ENCODE data around the gene CRYM. TPM values are rescaled to one million over a fixed set of nuclear protein-coding genes. Genes with fewer than 3 reads are reported as not detected.

CRYM gene
- total and polyA plus RNA-seq, 10 of the 15 experiments (the other 5 are each of a cell fraction or from before 2014, with no cell fraction given): 0.30 to 6.1 (median 3.9) TPM

- TF ChIP-seq KLF5 (IDR thresholded peaks at IDR 0.05; ENCODE audit: partially characterized antibody): no peak
- TF ChIP-seq ZNF24 (IDR thresholded peaks at IDR 0.05): no peak
- no peak for TF ChIP-seq MEF2B (IDR thresholded peaks at IDR 0.05; ENCODE audit: partially characterized antibody, poor library complexity, severe bottlenecking)
- 0 out of 2 replicates have a peak, but pooled peaks have one; percentile 51 for TF ChIP-seq LARP7 (IDR thresholded peaks at IDR 0.05)
- TF ChIP-seq MTA3 (IDR thresholded peaks at IDR 0.05; ENCODE audit: borderline replicate concordance, low read length): no peak
- TF ChIP-seq HDAC6 (IDR thresholded peaks at IDR 0.05; ENCODE audit: unreplicated experiment): no peak
- no peak for TF ChIP-seq BCL11A (IDR thresholded peaks at IDR 0.05; ENCODE audit: low read depth, low read length)
- no peak for TF ChIP-seq EZH2 (IDR thresholded peaks at IDR 0.05; ENCODE audit: borderline replicate concordance, control insufficient read depth, low read depth, low read length)
- TF ChIP-seq FOXM1 (IDR thresholded peaks at IDR 0.05; ENCODE audit: low read depth, low read length): no peak
- no peak for TF ChIP-seq MYB (IDR thresholded peaks at IDR 0.05; ENCODE audit: borderline replicate concordance, low read depth, low read length)
- TF ChIP-seq MXI1 (IDR thresholded peaks at IDR 0.05; ENCODE audit: low read depth, low read length): no peak
- TF ChIP-seq BRCA1 (IDR thresholded peaks at IDR 0.05; ENCODE audit: low read depth, low read length): no peak
- TF ChIP-seq E2F4 (IDR thresholded peaks at IDR 0.05; ENCODE audit: low read depth, low read length): no peak
- TF ChIP-seq SMC3 (IDR thresholded peaks at IDR 0.05; ENCODE audit: borderline replicate concordance, low read length): peak; percentile 52
- no peak for TF ChIP-seq E4F1 (IDR thresholded peaks at IDR 0.05; ENCODE audit: borderline replicate concordance, partially characterized antibody)
- no peak for TF ChIP-seq IRF3 (IDR thresholded peaks at IDR 0.05)
- no peak for TF ChIP-seq WRNIP1 (IDR thresholded peaks at IDR 0.05; ENCODE audit: borderline replicate concordance, low read depth, low read length)
- no peak for TF ChIP-seq EP300 (IDR thresholded peaks at IDR 0.05; ENCODE audit: borderline replicate concordance in 1 of 2, control insufficient read depth in 1 of 2, low read depth in 2 of 2, low read length in 2 of 2)
- no peak for TF ChIP-seq CHD2 (IDR thresholded peaks at IDR 0.05; ENCODE audit: borderline replicate concordance, low read depth, low read length)
- peak; percentile 23; the same call in 1 of the 2 replicates for TF ChIP-seq RAD21 (IDR thresholded peaks at IDR 0.05; ENCODE audit: insufficient read depth, low read depth, low read length)
- TF ChIP-seq HDAC2 (IDR thresholded peaks at IDR 0.05): no peak
- TF ChIP-seq PBX3 (IDR thresholded peaks at IDR 0.05; ENCODE audit: insufficient replicate concordance, low read depth, low read length): no peak
- TF ChIP-seq SREBF2 (IDR thresholded peaks at IDR 0.05; ENCODE audit: low read length): no peak
Observed at GRCh38 chr16:21277927-21278706, at the start of gene CRYM (continued).
